GM04504 (cell line): ENCODE measurements around the gene SLC25A14.

Experiments
- DNase-seq: peaks from one replicate; pipeline ENCODE4 v3.0.0-alpha.2; 2012; ENCODE audit warnings: low read depth

The SLC25A14 gene

GRCh38 chrX:130378024-130378669 lies 38.4 kb downstream of the SLC25A14 start:
- DNase-seq, result no peak

GRCh38 chrX:130385520-130385919 lies 45.8 kb downstream of the SLC25A14 start, which contains the start of gene GPR119:
Gene GPR119 (minus strand): TSS chrX:130385674. CDS start chrX:130385447, 227 bp downstream.
- no peak for DNase-seq

- DNase-seq, result no peak
These were observed 46.7 kb downstream of the SLC25A14 start for GRCh38 chrX:130386408-130386808.

- DNase-seq, result peak; percentile 33
These were observed 53.8 kb downstream of the SLC25A14 start for GRCh38 chrX:130393451-130394074.

- DNase-seq, result no peak
These were observed 55.6 kb downstream of the SLC25A14 start for GRCh38 chrX:130395341-130395740.

- peak; percentile 28 for DNase-seq
These were observed 61.9 kb downstream of the SLC25A14 start, which contains the start of gene RBMX2 for GRCh38 chrX:130401415-130402207. Gene RBMX2 (plus strand): TSS chrX:130401987. CDS start chrX:130402033, 46 bp downstream.

- DNase-seq, result no peak
These were observed 62.5 kb downstream of the SLC25A14 start for GRCh38 chrX:130402208-130402684.

GRCh38 chrX:130413415-130413814 lies 73.7 kb downstream of the SLC25A14 start:
- DNase-seq, result no peak

GRCh38 chrX:130414800-130415199 lies 75.1 kb downstream of the SLC25A14 start:
- DNase-seq, result no peak

- no peak for DNase-seq
These were observed 75.5 kb downstream of the SLC25A14 start for GRCh38 chrX:130415201-130415600.

- no peak for DNase-seq
These were observed 77.1 kb downstream of the SLC25A14 start for GRCh38 chrX:130416785-130417184.

GRCh38 chrX:130418066-130418465 lies 78.3 kb downstream of the SLC25A14 start:
- DNase-seq, result no peak

- DNase-seq, result no peak
These were observed 79.0 kb downstream of the SLC25A14 start for GRCh38 chrX:130418740-130419139.

GRCh38 chrX:130419263-130419662 lies 79.5 kb downstream of the SLC25A14 start:
- no peak for DNase-seq
